KMS-11 (cell line): ENCODE results near the gene NAE1.

Source experiments
- H2AFZ ChIP-seq: fragments of 200-600 bp; sonication (generic); 2 replicates; pipeline ENCODE4 v1.6.1; 2016; ENCODE audit warnings: antibody characterized with exemption, mixed run types, low read depth
- H3K27ac ChIP-seq: fragments of 200-600 bp; sonication (generic); 2 replicates; pipeline ENCODE4 v1.6.1; 2016; ENCODE audit warnings: mild to moderate bottlenecking, mixed run types
- H3K27me3 ChIP-seq: fragments of 200-600 bp; sonication (generic); 2 replicates; pipeline ENCODE4 v1.6.1; 2017; ENCODE audit warnings: mild to moderate bottlenecking, low read depth, mixed run types, moderate library complexity; ENCODE audit not compliant: insufficient read depth
- H3K36me3 ChIP-seq: fragments of 200-600 bp; sonication (generic); 2 replicates; pipeline ENCODE4 v1.6.1; 2017; ENCODE audit warnings: mild to moderate bottlenecking, mixed run types; ENCODE audit not compliant: insufficient read depth
- H3K4me1 ChIP-seq: fragments of 200-600 bp; sonication (generic); 2 replicates; pipeline ENCODE4 v1.6.1; 2016; ENCODE audit warnings: mild to moderate bottlenecking, low read depth, mixed run types; ENCODE audit not compliant: poor library complexity, severe bottlenecking
- H3K4me2 ChIP-seq: fragments of 200-600 bp; sonication (generic); 2 replicates; pipeline ENCODE4 v1.7.0; 2016; ENCODE audit warnings: mild to moderate bottlenecking, mixed run types
- H3K4me3 ChIP-seq: fragments of 200-600 bp; sonication (generic); IDR thresholded peaks from 2 replicates; pipeline ENCODE4 v1.6.1; 2017; ENCODE audit warnings: low read depth, low read length, mixed read lengths; ENCODE audit not compliant: insufficient read depth
- H3K79me2 ChIP-seq: fragments of 200-600 bp; sonication (generic); 2 replicates; pipeline ENCODE4 v1.6.1; 2016; ENCODE audit warnings: low read depth, mixed run types; ENCODE audit not compliant: insufficient read depth
- H3K9ac ChIP-seq: fragments of 200-600 bp; sonication (generic); 2 replicates; pipeline ENCODE4 v1.6.1; 2016; ENCODE audit warnings: mild to moderate bottlenecking, mixed run types
- H4K20me1 ChIP-seq: fragments of 200-600 bp; sonication (generic); 2 replicates; pipeline ENCODE4 v1.6.1; 2016; ENCODE audit warnings: mild to moderate bottlenecking, mixed run types; ENCODE audit not compliant: insufficient read depth
- TF ChIP-seq, protein P1 (sequence below): fragments of 200-600 bp; sonication (generic); conservative IDR thresholded peaks from 2 replicates; pipeline ENCODE4 v1.6.1; 2017; ENCODE audit warnings: low read depth, mild to moderate bottlenecking, antibody characterized with exemption, low read length, moderate library complexity, mixed read lengths

The NAE1 gene

DNA sequence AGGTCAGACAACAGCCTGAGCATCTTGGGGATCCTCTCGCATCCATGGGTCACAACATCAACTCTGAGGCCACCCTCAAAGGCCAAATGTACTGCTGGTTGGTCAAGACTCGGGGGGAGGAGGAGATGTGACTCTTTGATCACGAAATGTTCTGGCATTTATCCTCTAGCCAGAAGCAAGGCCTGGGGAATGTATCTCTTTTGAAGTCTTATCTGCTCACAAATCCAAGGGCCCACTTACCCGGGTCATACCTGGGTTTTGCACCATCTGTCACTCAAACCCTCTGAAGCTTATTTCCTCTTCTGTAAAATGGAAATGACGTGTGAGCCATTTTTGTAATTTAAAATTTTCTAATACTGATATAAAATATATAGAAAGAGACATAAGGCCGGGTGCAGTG is 26.7 kb upstream of the NAE1 start:
- Histone ChIP-seq H3K9ac (no peak overlapping the region), H2AFZ (no peak overlapping the region), H3K27me3 (no peaks in the 10 kb centered on the region), H3K36me3 (no peaks in the 10 kb centered on the region), H3K79me2 (no peaks in the 10 kb centered on the region), H3K4me2 (no peak overlapping the region), H3K4me1 (peaks cover 5% of the 10 kb centered on the region), H3K27ac (no peak overlapping the region), H4K20me1 (no peaks in the 10 kb centered on the region), H3K4me3 (no peak overlapping the region)
- TF ChIP-seq, protein P1, sequence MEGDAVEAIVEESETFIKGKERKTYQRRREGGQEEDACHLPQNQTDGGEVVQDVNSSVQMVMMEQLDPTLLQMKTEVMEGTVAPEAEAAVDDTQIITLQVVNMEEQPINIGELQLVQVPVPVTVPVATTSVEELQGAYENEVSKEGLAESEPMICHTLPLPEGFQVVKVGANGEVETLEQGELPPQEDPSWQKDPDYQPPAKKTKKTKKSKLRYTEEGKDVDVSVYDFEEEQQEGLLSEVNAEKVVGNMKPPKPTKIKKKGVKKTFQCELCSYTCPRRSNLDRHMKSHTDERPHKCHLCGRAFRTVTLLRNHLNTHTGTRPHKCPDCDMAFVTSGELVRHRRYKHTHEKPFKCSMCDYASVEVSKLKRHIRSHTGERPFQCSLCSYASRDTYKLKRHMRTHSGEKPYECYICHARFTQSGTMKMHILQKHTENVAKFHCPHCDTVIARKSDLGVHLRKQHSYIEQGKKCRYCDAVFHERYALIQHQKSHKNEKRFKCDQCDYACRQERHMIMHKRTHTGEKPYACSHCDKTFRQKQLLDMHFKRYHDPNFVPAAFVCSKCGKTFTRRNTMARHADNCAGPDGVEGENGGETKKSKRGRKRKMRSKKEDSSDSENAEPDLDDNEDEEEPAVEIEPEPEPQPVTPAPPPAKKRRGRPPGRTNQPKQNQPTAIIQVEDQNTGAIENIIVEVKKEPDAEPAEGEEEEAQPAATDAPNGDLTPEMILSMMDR = no peak

GRCh38 chr16:66856801-66857200 is 26.0 kb upstream of the NAE1 start:
- no peak overlapping the region for H3K27ac ChIP-seq
- no peak overlapping the region for H2AFZ ChIP-seq
- no peaks in the 10 kb centered on the region for H3K36me3 ChIP-seq
- TF ChIP-seq, protein P1 = no peak
- no peak overlapping the region for H3K9ac ChIP-seq
- H3K27me3 ChIP-seq = no peaks in the 10 kb centered on the region
- no peak overlapping the region for H3K4me2 ChIP-seq
- no peaks in the 10 kb centered on the region for H3K79me2 ChIP-seq
- peaks cover 5% of the 10 kb centered on the region for H3K4me1 ChIP-seq
- no peak overlapping the region for H3K4me3 ChIP-seq
- no peaks in the 10 kb centered on the region for H4K20me1 ChIP-seq

DNA sequence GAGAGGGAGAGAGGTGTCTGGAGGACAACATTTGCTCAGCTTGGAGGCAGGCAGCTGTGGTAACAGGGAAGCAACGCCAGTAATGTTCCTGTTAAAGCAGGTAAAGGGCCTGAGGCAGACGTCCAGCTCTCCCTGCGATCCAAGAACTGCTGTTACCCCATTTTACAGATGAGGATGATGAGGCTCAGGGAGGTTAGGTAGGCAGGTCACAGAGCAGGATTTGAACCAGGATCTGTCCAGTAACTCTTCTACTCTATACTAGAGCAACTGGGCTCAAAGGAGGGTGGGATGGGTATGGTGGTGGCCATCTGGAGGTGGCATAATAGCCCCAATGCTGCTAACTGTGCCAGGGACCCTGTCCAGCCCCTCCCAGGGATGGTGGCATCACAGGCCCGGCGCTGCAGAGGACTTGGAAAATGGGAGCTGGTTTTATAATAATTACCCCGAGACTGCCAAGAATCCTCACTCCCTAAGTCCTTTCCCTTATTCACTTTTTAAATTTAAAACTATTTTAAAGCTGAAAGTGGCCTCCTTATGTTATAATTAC is 25.5 kb upstream of the NAE1 start:
- no peak overlapping the region for H2AFZ ChIP-seq
- no peak overlapping the region for H3K27ac ChIP-seq
- H3K79me2 ChIP-seq = no peaks in the 10 kb centered on the region
- H3K9ac ChIP-seq = no peak overlapping the region
- H3K36me3 ChIP-seq = no peaks in the 10 kb centered on the region
- TF ChIP-seq, protein P1 = no peak
- no peaks in the 10 kb centered on the region for H4K20me1 ChIP-seq
- H3K4me3 ChIP-seq = no peak overlapping the region
- H3K4me2 ChIP-seq = no peak overlapping the region
- H3K4me1 ChIP-seq = peaks cover 5% of the 10 kb centered on the region
- H3K27me3 ChIP-seq = no peaks in the 10 kb centered on the region

DNA sequence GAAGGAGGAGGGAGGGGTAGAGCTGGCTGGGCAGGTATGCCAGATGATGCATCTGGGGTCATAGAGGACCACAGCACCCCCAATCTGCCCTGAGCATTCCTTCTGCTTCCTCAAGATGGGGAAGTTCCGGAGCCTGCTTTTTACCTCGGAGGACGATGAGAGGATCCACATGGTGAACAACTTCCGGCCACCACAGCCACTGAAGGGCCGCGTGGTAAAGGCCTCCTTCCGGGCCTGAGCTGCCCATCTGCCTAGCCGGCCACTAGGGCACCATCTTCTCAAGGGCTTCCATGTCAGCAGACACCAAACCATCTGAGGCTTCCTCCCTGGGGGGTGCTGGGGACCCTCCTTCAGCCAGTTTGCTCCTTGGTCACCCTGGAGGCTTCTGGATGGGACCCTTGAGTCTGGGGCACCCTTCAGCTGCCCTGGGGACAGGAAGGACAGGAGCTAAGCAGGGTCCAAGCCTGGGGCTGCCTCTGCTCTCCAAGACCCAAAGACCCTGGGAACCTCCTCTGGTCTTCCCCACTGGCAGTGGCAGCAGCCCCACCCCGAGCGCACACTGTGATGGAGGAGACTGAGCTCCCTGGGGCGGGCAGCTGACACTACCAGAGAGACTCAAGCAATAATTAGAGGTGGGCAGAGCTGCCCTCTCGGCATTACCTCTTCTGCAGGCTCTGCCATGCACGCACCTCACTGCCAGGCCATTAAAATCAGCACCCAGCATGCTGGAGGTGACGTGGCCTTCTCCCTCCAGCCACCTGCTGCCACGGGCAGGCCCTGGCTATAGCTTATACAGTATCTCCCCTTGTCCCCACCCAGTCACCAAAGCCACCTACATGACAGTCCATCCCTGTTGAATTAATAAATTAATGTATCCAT is 22.7 kb upstream of the NAE1 start:
- Histone ChIP-seq H3K79me2 (no peaks in the 10 kb centered on the region), H4K20me1 (no peaks in the 10 kb centered on the region), H3K9ac (no peak overlapping the region), H3K27me3 (no peaks in the 10 kb centered on the region), H3K27ac (no peak overlapping the region), H2AFZ (no peak overlapping the region), H3K36me3 (no peaks in the 10 kb centered on the region), H3K4me1 (no peaks in the 10 kb centered on the region), H3K4me3 (no peak overlapping the region), H3K4me2 (no peak overlapping the region)
- TF ChIP-seq, protein P1 = no peak
